GM23338 (cell line): Measurements from ENCODE around the gene RNF207.

Source experiments
- EZH2 ChIP-seq: fragments of 200-600 bp; sonication (generic); IDR thresholded peaks from one replicate; pipeline ENCODE4 v1.8.0; 2017; ENCODE audit warnings: antibody characterized with exemption, mild to moderate bottlenecking, low read depth; ENCODE audit not compliant: unreplicated experiment
- JUNB ChIP-seq: IDR thresholded peaks from one replicate; pipeline ENCODE4 v1.6.1; 2016; ENCODE audit warnings: antibody characterized with exemption; ENCODE audit not compliant: unreplicated experiment
- POLR2AphosphoS5 ChIP-seq: IDR thresholded peaks from 2 replicates; pipeline ENCODE4 v1.6.1; 2016; ENCODE audit warnings: antibody characterized with exemption, low read depth
- TF ChIP-seq, protein P1 (sequence below), 2 experiments: fragments of 200-600 bp in 1 of 2; sonication (generic) in 1 of 2; conservative IDR thresholded peaks; 2 replicates each; pipeline versions ENCODE4 v1.5.1 to v1.6.1; 2016 to 2017; ENCODE audit warnings: antibody characterized with exemption in 2 of 2, low read depth in 2 of 2, mild to moderate bottlenecking in 2 of 2, moderate library complexity in 1 of 2

DNA sequence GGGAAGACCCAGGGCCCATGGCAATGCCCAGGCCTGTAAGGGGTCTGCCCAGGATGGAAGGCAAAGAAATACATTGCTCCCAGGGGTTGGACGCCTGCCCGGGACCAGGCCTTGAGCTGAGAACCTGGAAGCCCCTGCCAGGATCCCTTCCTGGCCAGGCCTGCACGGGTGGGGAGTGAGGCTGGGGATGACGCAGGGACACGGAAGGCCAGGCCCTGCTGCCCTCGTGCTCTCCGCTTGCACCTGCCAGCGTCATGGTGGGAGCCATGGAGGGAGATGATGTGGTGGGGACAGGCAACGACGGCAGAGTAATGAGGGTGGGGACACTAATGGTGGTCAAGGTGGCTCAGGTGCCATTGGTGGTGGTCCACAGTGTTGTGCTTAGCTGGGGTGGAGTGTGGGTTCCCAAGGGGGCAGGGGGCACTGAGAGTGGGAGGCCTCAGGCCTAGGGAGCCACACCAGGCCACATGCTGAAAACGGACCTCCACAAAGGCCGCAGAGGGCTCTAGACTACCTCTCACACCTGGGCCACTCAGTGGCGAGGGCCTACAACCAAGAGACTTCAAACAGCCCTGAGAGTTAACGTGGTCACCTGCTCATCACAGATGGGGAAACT is 42.4 kb downstream of the RNF207 start:
- TF ChIP-seq, protein P1, sequence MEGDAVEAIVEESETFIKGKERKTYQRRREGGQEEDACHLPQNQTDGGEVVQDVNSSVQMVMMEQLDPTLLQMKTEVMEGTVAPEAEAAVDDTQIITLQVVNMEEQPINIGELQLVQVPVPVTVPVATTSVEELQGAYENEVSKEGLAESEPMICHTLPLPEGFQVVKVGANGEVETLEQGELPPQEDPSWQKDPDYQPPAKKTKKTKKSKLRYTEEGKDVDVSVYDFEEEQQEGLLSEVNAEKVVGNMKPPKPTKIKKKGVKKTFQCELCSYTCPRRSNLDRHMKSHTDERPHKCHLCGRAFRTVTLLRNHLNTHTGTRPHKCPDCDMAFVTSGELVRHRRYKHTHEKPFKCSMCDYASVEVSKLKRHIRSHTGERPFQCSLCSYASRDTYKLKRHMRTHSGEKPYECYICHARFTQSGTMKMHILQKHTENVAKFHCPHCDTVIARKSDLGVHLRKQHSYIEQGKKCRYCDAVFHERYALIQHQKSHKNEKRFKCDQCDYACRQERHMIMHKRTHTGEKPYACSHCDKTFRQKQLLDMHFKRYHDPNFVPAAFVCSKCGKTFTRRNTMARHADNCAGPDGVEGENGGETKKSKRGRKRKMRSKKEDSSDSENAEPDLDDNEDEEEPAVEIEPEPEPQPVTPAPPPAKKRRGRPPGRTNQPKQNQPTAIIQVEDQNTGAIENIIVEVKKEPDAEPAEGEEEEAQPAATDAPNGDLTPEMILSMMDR (conservative IDR thresholded peaks at IDR 0.05; ENCODE audit: low read depth in 2 of 2) = no peak
- TF ChIP-seq EZH2 (no peak), JUNB (no peak), POLR2AphosphoS5 (no peak)
